Stimulated activated memory B cell treated with anti-CD40 and anti-IgM and Interleukin-4, amounts not matched to agents 10 μg/mL and 1 μg/mL and 100 μg/mL, for 72 hours (primary cell): ENCODE measurements around the gene ACAP3.

Experiments used
- ATAC-seq: fragments of 150-1000 bp; cut with Tn5 transposase; 2 replicates; pipeline ENCODE4 v1.10.0; 2021
- H3K27ac Mint-ChIP-seq: one replicate; pipeline ENCODE4 v1.8.0; 2022; ENCODE audit warnings: mild to moderate bottlenecking, mixed read lengths
- H3K27me3 Mint-ChIP-seq: one replicate; pipeline ENCODE4 v1.8.0; 2022; ENCODE audit warnings: mixed read lengths
- H3K36me3 Mint-ChIP-seq: one replicate; pipeline ENCODE4 v1.8.0; 2022; ENCODE audit warnings: mixed read lengths
- H3K4me1 Mint-ChIP-seq: one replicate; pipeline ENCODE4 v1.8.0; 2022; ENCODE audit warnings: mixed read lengths
- H3K4me3 Mint-ChIP-seq: one replicate; pipeline ENCODE4 v1.8.0; 2022; ENCODE audit warnings: mild to moderate bottlenecking, moderate library complexity, mixed read lengths
- H3K9me3 Mint-ChIP-seq: one replicate; pipeline ENCODE4 v1.8.0; 2022; ENCODE audit warnings: mixed read lengths

Gene ACAP3

DNA sequence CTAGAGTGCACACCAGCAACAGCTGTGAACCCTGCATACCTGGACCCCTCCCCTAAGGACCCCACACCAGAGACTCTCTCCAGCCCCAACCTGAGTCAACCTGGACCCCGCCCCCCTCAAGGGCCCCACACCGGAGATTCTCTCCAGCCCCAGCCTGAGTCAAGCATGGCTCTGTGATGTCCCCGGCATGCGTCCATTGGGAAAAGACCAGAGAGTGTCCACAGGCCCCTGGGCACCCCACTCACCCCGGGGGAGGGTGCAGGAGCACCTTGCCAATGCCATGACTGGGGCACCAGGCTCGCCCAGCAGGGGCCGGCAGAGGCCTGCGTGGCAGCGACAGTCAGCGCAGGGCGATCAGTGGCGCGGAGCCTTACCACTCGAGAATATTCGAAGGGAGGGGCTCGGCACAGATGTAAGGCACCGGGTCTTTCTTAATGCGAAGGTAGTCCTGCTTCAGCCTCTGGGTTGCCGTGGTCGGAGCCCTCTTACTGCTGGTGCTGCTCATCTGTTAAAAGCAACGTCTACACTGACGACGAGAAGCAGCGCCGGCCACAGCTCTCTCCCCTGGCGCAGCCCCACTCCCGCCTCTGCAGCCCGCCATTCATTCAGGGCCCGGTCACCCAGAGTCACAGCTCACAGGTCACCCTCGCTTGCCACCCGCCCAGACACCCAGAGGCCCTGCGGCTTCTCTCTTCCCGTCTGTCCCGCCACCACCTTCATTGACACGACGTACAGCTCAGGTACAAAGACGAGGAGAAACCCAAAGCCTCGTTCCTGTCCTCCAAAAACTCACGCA, 40.0 kb downstream of the ACAP3 start:
- Mint-ChIP-seq H3K4me3 (no peak overlapping the region), H3K27me3 (no peaks in the 10 kb centered on the region), H3K4me1 (peaks cover 37% of the 10 kb centered on the region), H3K9me3 (no peaks in the 10 kb centered on the region), H3K36me3 (peaks cover 41% of the 10 kb centered on the region), H3K27ac (no peak overlapping the region)
- no peak for ATAC-seq

- ATAC-seq: no peak
- no peaks in the 10 kb centered on the region for H3K27me3 Mint-ChIP-seq
- peaks cover 44% of the 10 kb centered on the region for H3K36me3 Mint-ChIP-seq
- no peak overlapping the region for H3K27ac Mint-ChIP-seq
- peaks cover 27% of the 10 kb centered on the region for H3K4me1 Mint-ChIP-seq
- no peak overlapping the region for H3K4me3 Mint-ChIP-seq
- H3K9me3 Mint-ChIP-seq: no peaks in the 10 kb centered on the region
Observed at GRCh38 chr1:1264868-1265272, 42.9 kb downstream of the ACAP3 start.

GRCh38 chr1:1264026-1264425, 43.7 kb downstream of the ACAP3 start:
- no peaks in the 10 kb centered on the region for H3K27me3 Mint-ChIP-seq
- no peaks in the 10 kb centered on the region for H3K9me3 Mint-ChIP-seq
- no peak overlapping the region for H3K27ac Mint-ChIP-seq
- peaks cover 51% of the 10 kb centered on the region for H3K36me3 Mint-ChIP-seq
- no peak for ATAC-seq
- no peak overlapping the region for H3K4me3 Mint-ChIP-seq
- H3K4me1 Mint-ChIP-seq: peaks cover 28% of the 10 kb centered on the region

- no peaks in the 10 kb centered on the region for H3K27me3 Mint-ChIP-seq
- H3K4me1 Mint-ChIP-seq: peaks cover 29% of the 10 kb centered on the region
- no peaks in the 10 kb centered on the region for H3K9me3 Mint-ChIP-seq
- H3K36me3 Mint-ChIP-seq: peaks cover 55% of the 10 kb centered on the region
- H3K27ac Mint-ChIP-seq: no peak overlapping the region
- no peak for ATAC-seq
- no peak overlapping the region for H3K4me3 Mint-ChIP-seq
Observed at GRCh38 chr1:1262758-1263157, 45.0 kb downstream of the ACAP3 start.

DNA sequence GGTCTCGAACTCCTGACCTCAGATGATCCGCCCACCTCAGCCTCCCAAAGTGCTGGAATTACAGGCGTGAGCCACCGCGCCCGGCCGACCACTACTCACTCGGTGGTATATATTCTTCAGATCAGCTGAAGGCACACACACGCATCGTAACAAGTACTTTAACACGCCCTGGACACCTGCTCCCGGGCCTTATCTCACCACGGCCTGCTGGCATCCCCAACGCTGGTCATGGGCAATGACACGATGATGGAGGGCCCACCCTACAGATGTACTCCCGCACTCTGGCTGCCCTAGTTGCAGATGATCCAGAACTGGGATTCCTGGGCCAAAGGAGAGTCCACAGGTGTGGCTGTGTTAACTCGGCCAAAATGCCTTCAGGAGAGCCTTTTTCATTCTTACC, 45.7 kb downstream of the ACAP3 start:
- H3K9me3 Mint-ChIP-seq: no peaks in the 10 kb centered on the region
- no peak overlapping the region for H3K4me3 Mint-ChIP-seq
- peaks cover 59% of the 10 kb centered on the region for H3K36me3 Mint-ChIP-seq
- ATAC-seq: no peak
- no peak overlapping the region for H3K27ac Mint-ChIP-seq
- no peaks in the 10 kb centered on the region for H3K27me3 Mint-ChIP-seq
- peaks cover 33% of the 10 kb centered on the region for H3K4me1 Mint-ChIP-seq

- ATAC-seq: no peak
- Mint-ChIP-seq H3K36me3 (peaks cover 61% of the 10 kb centered on the region), H3K27ac (peak overlapping the region; percentile 71), H3K4me3 (no peak overlapping the region), H3K27me3 (no peaks in the 10 kb centered on the region), H3K4me1 (peaks cover 33% of the 10 kb centered on the region), H3K9me3 (no peaks in the 10 kb centered on the region)
Observed at GRCh38 chr1:1260843-1261560, 46.7 kb downstream of the ACAP3 start.

DNA sequence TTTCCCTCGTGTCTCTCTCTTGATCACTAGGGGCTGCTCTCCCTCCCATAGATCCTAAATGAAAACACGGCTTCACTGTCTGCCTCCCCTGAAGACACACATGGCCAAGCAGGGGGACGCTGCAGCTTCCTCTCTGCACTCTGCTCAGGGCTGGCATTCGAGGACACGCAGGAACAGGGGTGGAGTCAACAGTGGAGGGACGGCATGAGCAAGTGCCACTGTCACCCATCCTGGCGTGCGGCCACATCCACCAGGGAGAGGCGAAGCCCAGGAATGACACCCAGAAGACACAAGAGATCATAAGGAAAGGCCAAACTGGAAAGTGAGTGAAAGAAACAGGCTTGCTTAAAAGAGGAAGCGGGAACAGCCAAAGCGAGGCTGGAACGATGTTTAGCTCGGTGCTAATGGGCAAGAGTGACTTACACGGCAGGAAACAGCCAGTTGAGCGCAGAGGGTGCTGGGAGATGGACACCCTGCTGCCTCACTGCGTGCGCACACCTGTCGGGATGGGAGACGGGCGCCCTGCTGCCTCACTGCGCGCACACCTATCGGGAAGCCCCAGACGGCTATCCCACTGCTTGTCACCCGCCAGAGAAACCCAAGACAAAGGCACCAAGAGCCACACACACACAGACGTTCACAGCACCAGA, 47.7 kb downstream of the ACAP3 start:
- no peak overlapping the region for H3K4me3 Mint-ChIP-seq
- peak overlapping the region; percentile 71 for H3K27ac Mint-ChIP-seq
- no peaks in the 10 kb centered on the region for H3K27me3 Mint-ChIP-seq
- no peaks in the 10 kb centered on the region for H3K9me3 Mint-ChIP-seq
- ATAC-seq: no peak
- H3K36me3 Mint-ChIP-seq: peaks cover 61% of the 10 kb centered on the region
- H3K4me1 Mint-ChIP-seq: peaks cover 33% of the 10 kb centered on the region

DNA sequence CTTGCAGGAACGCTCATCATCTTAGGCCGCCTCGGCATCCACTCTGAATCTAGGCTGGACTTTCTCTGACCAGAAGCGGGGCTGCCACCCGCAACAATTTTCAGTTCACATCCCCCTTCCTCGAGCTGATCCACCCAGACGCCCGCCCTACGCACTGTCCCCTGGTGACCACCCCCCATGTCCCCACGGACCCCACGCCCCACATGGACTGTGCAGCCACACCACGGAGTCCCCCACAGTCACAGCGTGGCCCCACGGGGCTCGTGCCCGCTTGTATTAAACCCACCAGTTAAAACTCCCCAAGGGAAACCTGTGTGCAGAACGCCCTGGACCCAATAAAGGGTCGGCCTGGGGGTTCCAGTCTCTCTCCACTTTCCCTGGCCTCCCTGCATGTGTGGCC, 48.2 kb downstream of the ACAP3 start:
- Mint-ChIP-seq H3K36me3 (peaks cover 66% of the 10 kb centered on the region), H3K4me3 (no peak overlapping the region)
- ATAC-seq: no peak

DNA sequence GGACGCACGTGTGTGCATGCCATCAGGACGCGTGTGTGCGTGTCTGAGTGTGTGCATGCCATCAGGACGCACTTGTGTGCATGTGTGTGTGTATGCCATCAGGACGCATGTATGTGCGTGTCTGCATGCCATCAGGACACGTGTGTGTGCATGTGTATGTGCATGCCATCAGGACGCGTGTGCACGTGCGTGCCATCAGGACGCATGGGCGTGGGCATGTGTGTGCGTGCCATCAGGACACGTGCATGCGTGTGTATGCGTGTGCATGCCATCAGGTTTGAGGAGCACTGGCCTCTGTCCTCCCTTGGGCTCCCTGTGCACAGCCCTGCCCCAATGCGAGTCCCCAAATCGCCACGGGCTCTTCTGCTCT, 48.6 kb downstream of the ACAP3 start:
- Mint-ChIP-seq H3K36me3 (peaks cover 68% of the 10 kb centered on the region), H3K4me1 (peaks cover 33% of the 10 kb centered on the region), H3K9me3 (no peaks in the 10 kb centered on the region), H3K27ac (no peak overlapping the region), H3K4me3 (no peak overlapping the region), H3K27me3 (no peaks in the 10 kb centered on the region)
- no peak for ATAC-seq

More for the DNA sequence above, 48.2 kb downstream of the ACAP3 start:
- Mint-ChIP-seq H3K4me1 (peaks cover 33% of the 10 kb centered on the region), H3K27me3 (no peaks in the 10 kb centered on the region), H3K9me3 (no peaks in the 10 kb centered on the region), H3K27ac (peak overlapping the region; percentile 71)

GRCh38 chr1:1256956-1257871, 50.5 kb downstream of the ACAP3 start:
- Mint-ChIP-seq H3K27ac (no peak overlapping the region), H3K9me3 (no peaks in the 10 kb centered on the region), H3K27me3 (no peaks in the 10 kb centered on the region), H3K36me3 (peaks cover 78% of the 10 kb centered on the region), H3K4me3 (no peak overlapping the region), H3K4me1 (peaks cover 43% of the 10 kb centered on the region)
- no peak for ATAC-seq

DNA sequence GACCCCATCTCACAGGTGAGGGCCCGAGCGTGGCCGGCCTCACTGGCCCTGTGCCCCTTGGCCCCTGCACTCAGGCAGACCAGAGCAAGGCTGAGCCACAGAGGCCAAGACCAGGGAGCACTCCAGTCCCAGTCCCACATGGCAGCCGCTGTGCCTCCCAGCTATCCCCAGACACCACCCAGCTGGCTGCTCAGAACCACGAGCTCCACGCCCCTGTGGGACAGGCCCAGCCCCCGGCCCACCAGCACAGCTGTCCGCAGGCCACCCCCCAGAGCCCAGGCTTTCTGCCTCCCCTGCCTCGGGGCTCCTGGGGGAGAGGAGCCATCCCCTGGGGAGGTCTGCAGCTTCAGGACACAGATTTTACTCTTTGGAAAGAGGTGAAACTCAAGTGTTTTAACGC, 52.1 kb downstream of the ACAP3 start:
- Mint-ChIP-seq H3K4me1 (peaks cover 43% of the 10 kb centered on the region), H3K36me3 (peaks cover 71% of the 10 kb centered on the region), H3K27me3 (no peaks in the 10 kb centered on the region), H3K27ac (no peak overlapping the region), H3K9me3 (no peaks in the 10 kb centered on the region), H3K4me3 (no peak overlapping the region)
- ATAC-seq: no peak

DNA sequence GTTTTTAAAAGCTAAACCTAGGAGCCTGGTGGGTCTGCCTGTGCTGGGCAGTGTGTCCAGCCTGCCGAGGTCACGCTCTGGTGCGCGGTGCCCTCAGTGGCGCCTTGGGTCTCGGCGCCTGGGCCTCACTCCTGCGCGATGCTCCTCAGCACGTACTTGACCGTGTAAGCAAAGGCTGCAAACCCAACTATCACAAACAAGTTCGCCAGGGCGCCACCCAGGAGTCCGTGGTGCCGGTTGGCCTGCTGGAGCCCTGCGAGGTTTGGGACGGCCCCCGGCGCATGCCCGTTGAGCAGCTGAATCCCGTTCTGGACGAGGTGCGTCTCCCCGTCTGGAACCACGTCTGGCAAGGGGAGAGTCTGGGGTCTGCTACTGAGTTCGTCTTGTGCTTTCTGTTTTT, 52.7 kb downstream of the ACAP3 start:
- H3K4me3 Mint-ChIP-seq: no peak overlapping the region
- H3K36me3 Mint-ChIP-seq: peaks cover 67% of the 10 kb centered on the region

DNA sequence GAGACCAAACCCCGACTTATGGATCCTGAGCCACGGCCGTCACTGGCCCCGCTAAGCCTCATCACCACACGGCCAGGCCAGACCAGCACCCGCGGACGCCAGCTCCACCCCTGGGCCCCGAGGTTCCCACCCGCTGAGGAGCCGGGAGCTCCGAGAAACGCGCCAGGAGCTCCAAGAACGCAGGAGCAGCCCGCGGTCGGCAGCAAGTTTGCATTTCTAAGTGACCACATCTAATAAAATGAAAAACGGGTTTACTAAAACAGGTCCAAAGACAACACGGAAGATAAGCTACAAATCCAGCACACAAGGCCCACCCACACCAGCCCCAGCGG, 53.1 kb downstream of the ACAP3 start:
- Mint-ChIP-seq H3K36me3 (peaks cover 62% of the 10 kb centered on the region), H3K4me3 (no peak overlapping the region), H3K27ac (no peak overlapping the region), H3K4me1 (peaks cover 42% of the 10 kb centered on the region), H3K27me3 (no peaks in the 10 kb centered on the region), H3K9me3 (no peaks in the 10 kb centered on the region)
- no peak for ATAC-seq

More for the DNA sequence above, 52.7 kb downstream of the ACAP3 start:
- Mint-ChIP-seq H3K27me3 (no peaks in the 10 kb centered on the region), H3K27ac (no peak overlapping the region), H3K9me3 (no peaks in the 10 kb centered on the region), H3K4me1 (peaks cover 42% of the 10 kb centered on the region)
- no peak for ATAC-seq

- Mint-ChIP-seq H3K9me3 (no peaks in the 10 kb centered on the region), H3K4me1 (peaks cover 43% of the 10 kb centered on the region), H3K4me3 (no peak overlapping the region), H3K27ac (no peak overlapping the region), H3K36me3 (peaks cover 57% of the 10 kb centered on the region), H3K27me3 (no peaks in the 10 kb centered on the region)
- ATAC-seq: no peak
Observed at GRCh38 chr1:1253972-1254666, 53.6 kb downstream of the ACAP3 start.
